GM13977 (cell line): ENCODE results near the gene MOBP.

Source experiments
- DNase-seq: peaks from one replicate; pipeline ENCODE4 v3.0.0; 2012; ENCODE audit warnings: low spot score
- in situ Hi-C: fragments of 300-500 bp; cut with MboI; formaldehyde crosslinking; loops from one replicate; pipeline ENCODE4 v1.12.0; 2022; ENCODE audit warnings: low sequenced_read_pairs, low pct_unique_long_range_greater_than_20kb, mixed read lengths, inconsistent platforms; ENCODE audit not compliant: unreplicated experiment
- TF ChIP-seq, protein P1 (sequence below): IDR thresholded peaks from 2 replicates; pipeline ENCODE4 v1.5.1; 2012; ENCODE audit warnings: mild to moderate bottlenecking, control low read depth; ENCODE audit not compliant: insufficient read depth; ENCODE audit errors: extremely low read depth, missing control alignments

MOBP gene

DNA sequence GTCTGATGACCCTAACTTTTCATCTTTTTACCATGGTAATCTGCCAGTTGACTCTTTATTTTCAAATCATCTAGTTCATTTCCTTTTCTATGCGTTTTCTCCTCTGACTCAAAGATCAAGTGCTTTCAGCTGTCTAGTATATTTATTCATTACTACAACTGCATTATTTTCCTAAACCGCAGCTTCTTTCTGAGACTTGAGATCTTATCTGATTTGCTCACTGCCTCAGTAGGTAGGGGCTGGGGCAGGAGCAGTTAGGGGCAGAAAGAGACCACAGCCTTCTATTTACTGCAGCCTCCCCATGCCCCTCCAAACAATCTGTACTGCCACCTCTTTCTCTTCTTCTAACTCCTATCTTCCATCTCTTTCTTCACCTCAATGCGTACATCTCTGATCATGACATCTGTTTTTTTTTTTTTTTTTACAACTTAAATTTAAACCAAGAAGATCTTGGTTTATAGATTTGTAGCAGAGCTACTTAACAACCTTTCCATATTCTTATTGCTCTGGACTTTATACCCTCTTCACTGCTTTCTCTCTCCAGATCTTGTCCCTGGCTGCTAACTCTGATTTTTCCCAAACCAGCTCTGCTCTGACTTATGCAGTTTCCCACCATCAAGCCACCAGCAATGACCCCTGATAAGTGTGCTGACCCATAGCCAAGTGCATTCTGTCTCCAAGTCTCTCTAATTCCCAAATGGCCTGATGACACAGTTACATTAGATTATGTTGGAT is 52.2 kb downstream of the MOBP start:
- in situ Hi-C loops: no loop called here
- TF ChIP-seq, protein P1, sequence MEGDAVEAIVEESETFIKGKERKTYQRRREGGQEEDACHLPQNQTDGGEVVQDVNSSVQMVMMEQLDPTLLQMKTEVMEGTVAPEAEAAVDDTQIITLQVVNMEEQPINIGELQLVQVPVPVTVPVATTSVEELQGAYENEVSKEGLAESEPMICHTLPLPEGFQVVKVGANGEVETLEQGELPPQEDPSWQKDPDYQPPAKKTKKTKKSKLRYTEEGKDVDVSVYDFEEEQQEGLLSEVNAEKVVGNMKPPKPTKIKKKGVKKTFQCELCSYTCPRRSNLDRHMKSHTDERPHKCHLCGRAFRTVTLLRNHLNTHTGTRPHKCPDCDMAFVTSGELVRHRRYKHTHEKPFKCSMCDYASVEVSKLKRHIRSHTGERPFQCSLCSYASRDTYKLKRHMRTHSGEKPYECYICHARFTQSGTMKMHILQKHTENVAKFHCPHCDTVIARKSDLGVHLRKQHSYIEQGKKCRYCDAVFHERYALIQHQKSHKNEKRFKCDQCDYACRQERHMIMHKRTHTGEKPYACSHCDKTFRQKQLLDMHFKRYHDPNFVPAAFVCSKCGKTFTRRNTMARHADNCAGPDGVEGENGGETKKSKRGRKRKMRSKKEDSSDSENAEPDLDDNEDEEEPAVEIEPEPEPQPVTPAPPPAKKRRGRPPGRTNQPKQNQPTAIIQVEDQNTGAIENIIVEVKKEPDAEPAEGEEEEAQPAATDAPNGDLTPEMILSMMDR: no peak
- DNase-seq: no peak

DNA sequence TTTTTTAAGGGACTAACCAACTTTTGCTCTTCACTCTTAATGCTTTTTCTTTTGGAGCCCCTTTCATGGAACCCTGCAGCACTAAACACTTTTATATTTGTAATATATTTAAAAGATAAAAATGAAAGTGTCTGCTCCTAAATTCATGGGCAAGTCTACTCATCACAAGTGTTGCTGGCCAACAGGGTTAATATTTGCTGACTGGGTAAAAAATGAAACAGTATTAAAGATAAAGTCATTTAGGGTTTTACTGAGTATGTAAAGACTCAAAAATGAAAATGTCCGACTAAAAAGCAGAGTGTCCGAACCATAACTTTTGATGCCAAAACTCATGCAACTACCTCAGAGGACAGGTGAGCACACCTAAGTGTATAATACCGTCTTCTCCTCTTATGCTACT is 54.0 kb downstream of the MOBP start:
- TF ChIP-seq, protein P1: no peak
- in situ Hi-C loops: no loop called here
- no peak for DNase-seq

DNA sequence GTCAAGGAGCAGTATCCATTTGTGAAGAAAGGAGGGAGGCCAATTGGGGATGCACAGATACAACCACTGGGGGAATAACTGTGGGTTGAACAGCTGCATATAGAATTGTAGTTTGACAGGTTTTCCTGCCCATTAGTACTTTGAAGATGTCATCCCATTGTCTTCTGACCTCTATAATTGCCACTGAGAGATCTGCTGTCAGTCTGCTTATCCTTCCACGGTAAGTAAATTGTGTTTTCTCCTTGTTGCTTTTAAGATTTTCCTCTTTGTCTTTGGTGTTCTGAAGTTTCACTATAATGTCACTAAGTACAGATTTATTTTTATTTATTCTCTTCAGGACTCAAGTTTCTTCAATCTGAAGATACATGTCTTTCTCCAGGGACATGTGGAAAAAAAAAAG is 56.6 kb downstream of the MOBP start:
- TF ChIP-seq, protein P1: no peak
- in situ Hi-C loops: no loop called here
- DNase-seq: no peak

GRCh38 chr3:39528844-39529243 is 61.4 kb downstream of the MOBP start:
- TF ChIP-seq, protein P1: no peak
- in situ Hi-C loops: no loop called here
- DNase-seq: no peak

- in situ Hi-C loops: no loop called here
- TF ChIP-seq, protein P1: no peak
- DNase-seq: no peak
Observed at GRCh38 chr3:39529577-39529976, 62.1 kb downstream of the MOBP start.

GRCh38 chr3:39531066-39531465 is 63.6 kb downstream of the MOBP start:
- no peak for DNase-seq
- TF ChIP-seq, protein P1: no peak
- in situ Hi-C loops: no loop called here
